Psoas muscle (tissue), 8 donors: Measurements from ENCODE around the gene SYT7. TPM values are rescaled to one million over a fixed set of nuclear protein-coding genes. Genes with fewer than 3 reads are reported as not detected.

ENCODE experiments used
- ATAC-seq, 4 donors: fragments of 200-7000 bp; cut with Tn5 transposase; one replicate each; pipeline ENCODE4 v1.9.1; 2020; ENCODE audit warnings: moderate library complexity in 3 of 4, mild to moderate bottlenecking in 2 of 4
- DNase-seq, 2 donors: peaks; one replicate each; pipeline ENCODE4 v3.0.0-alpha.2; 2020
- H3K27ac ChIP-seq: fragments of 200-600 bp; one replicate; pipeline ENCODE4 v1.8.0; 2022
- H3K27me3 ChIP-seq, 3 donors: fragments of 200-600 bp in 1 of 3; one replicate each; pipeline versions ENCODE4 v1.6.1 to v1.8.0; 2013 to 2022; ENCODE audit warnings: low read length in 2 of 3, mild to moderate bottlenecking in 2 of 3, moderate library complexity in 1 of 3; ENCODE audit not compliant: insufficient read depth in 3 of 3
- H3K36me3 ChIP-seq, 2 donors: fragments of 200-600 bp in 1 of 2; one replicate each; pipeline versions ENCODE4 v1.6.1 to v1.8.0; 2013 to 2022; ENCODE audit warnings: low read depth in 1 of 2, mild to moderate bottlenecking in 1 of 2, moderate library complexity in 1 of 2; ENCODE audit not compliant: insufficient read depth in 1 of 2
- H3K4me1 ChIP-seq: fragments of 200-600 bp; one replicate; pipeline ENCODE4 v1.8.0; 2022
- H3K4me3 ChIP-seq: fragments of 200-600 bp; one replicate; pipeline ENCODE4 v1.8.0; 2022; ENCODE audit warnings: mild to moderate bottlenecking
- H3K9me3 ChIP-seq: fragments of 200-600 bp; one replicate; pipeline ENCODE4 v1.8.0; 2022
- WGBS, 3 donors: extraction: QIAGEN DNeasy Blood & Tissue Kit; methylation state at CpG; one replicate each; pipeline versions ENCODE4 v1.1.6 to v1.1.7; 2013; 5-methylcytosine and 5-hydroxymethylcytosine counted together
- intact Hi-C, 2 donors: fragments of 100-400 bp; cut with DNase I; formaldehyde crosslinking; loops; one replicate each; pipeline versions ENCODE4 v1.11.0 to v1.14.2; 2022
- polyA plus RNA-seq, 3 donors: library from polyadenylated mRNA; stranded (reverse); fragments of 200-250 nt; gene quantifications; one replicate each; pipeline ENCODE4 v1.2.3, GENCODE V29; 2013
- total RNA-seq, 4 donors: library from RNA; stranded (reverse); fragmentation: NEBNext Ultra II Directional in 2 of 4; extraction: Animal tissue kit (Norgen Biotek cat#: 25700) in 2 of 4; gene quantifications; one replicate each; pipeline versions ENCODE4 v1.2.1 to v1.2.4, GENCODE V29; 2021 to 2023
- TF ChIP-seq, protein P1 (sequence below): fragments of 200-600 bp; IDR thresholded peaks from one replicate; pipeline ENCODE4 v1.8.0; 2022; ENCODE audit warnings: antibody characterized with exemption
- donor health status: healthy with polysubstance abuse.
- donor health status: DM: no; HTN: no; CAD: no; lungs with moderate emphysema.
- donor health status: Bipolar disorder and iron deficiency.
- donor health status: healthy.
- donor health status: DM: yes; HTN: yes; CAD: no.
- donor health status: DM: no; HTN: no; CAD: no.
- donor health status: DM: no; HTN: no; CAD: no.
- donor health status: DM: yes; HTN: yes; CAD: no.

The SYT7 gene
- total and polyA plus RNA-seq, 7 donors, result 0.96 to 3.5 (median 2.1) TPM

DNA sequence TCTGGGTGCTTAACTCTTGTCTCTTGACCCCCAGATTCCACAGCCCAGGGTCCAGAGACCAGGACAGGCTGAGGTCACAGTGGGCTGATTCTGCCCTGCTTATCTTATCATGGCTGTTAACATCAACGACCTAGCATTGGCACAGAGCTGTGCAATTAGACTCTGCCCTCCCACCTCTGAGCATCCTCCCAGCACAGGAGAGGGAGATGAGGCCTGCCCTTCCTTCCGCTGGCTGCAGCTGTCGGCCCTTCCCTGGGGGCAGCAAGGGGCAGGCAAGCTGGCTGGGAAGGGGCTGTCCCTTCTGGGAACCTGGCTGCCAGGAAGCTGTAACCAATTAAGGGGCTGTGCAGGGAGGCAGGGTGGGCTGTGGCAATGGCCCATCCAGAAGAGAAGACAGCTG is 49.8 kb downstream of the SYT7 start:
- H3K36me3 ChIP-seq, result no peaks in the 10 kb centered on the region
- 62 to 63% (median 62%) methylated on average over 3 of the region's 3 CpGs for WGBS, 3 donors
- no peak overlapping the region for H3K4me3 ChIP-seq
- H3K4me1 ChIP-seq, result no peaks in the 10 kb centered on the region
- H3K9me3 ChIP-seq, result no peaks in the 10 kb centered on the region
- H3K27me3 ChIP-seq, result peaks cover 0 to 16% (median 0%) of the 10 kb centered on the region in 3 donors
- DNase-seq (no peak), ATAC-seq (no peak)
- TF ChIP-seq, protein P1, sequence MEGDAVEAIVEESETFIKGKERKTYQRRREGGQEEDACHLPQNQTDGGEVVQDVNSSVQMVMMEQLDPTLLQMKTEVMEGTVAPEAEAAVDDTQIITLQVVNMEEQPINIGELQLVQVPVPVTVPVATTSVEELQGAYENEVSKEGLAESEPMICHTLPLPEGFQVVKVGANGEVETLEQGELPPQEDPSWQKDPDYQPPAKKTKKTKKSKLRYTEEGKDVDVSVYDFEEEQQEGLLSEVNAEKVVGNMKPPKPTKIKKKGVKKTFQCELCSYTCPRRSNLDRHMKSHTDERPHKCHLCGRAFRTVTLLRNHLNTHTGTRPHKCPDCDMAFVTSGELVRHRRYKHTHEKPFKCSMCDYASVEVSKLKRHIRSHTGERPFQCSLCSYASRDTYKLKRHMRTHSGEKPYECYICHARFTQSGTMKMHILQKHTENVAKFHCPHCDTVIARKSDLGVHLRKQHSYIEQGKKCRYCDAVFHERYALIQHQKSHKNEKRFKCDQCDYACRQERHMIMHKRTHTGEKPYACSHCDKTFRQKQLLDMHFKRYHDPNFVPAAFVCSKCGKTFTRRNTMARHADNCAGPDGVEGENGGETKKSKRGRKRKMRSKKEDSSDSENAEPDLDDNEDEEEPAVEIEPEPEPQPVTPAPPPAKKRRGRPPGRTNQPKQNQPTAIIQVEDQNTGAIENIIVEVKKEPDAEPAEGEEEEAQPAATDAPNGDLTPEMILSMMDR, result no peak
- intact Hi-C loops, result loop anchor here in 1 of 2 donors (5.0 kb wide), 1 partner anchor 106 kb away; no protein-coding TSS in a partner anchor
- H3K27ac ChIP-seq, result no peak overlapping the region

GRCh38 chr11:61529537-61530225 is 51.2 kb downstream of the SYT7 start:
- 61 to 79% (median 68%) methylated on average over 21 of the region's 21 CpGs for WGBS, 3 donors
- Histone ChIP-seq H3K4me1 (no peaks in the 10 kb centered on the region), H3K36me3 (no peaks in the 10 kb centered on the region), H3K27me3 (peaks cover 0 to 8% (median 0%) of the 10 kb centered on the region in 3 donors), H3K27ac (no peak overlapping the region), H3K4me3 (no peak overlapping the region), H3K9me3 (no peaks in the 10 kb centered on the region)
- TF ChIP-seq, protein P1, result no peak
- DNase-seq, result peak in 1 of 2 donors; percentile 68
- peak in 3 of 4 donors; percentile 15 to 56 (median 56) for ATAC-seq
- intact Hi-C loops, result loop anchor here in 1 of 2 donors (5.0 kb wide), 1 partner anchor 108 kb away; no protein-coding TSS in a partner anchor

GRCh38 chr11:61528114-61528513 is 52.8 kb downstream of the SYT7 start:
- H3K36me3 ChIP-seq, result no peaks in the 10 kb centered on the region
- WGBS, 3 donors, result 66 to 73% (median 69%) methylated on average over 13 to 14 of the region's 14 CpGs
- TF ChIP-seq, protein P1, result no peak
- H3K4me3 ChIP-seq, result no peak overlapping the region
- no peak for DNase-seq
- ATAC-seq, result no peak
- intact Hi-C loops, result no loop called here
- peaks cover 0 to 8% (median 2%) of the 10 kb centered on the region in 3 donors for H3K27me3 ChIP-seq
- no peaks in the 10 kb centered on the region for H3K4me1 ChIP-seq
- H3K9me3 ChIP-seq, result no peaks in the 10 kb centered on the region
- no peak overlapping the region for H3K27ac ChIP-seq

DNA sequence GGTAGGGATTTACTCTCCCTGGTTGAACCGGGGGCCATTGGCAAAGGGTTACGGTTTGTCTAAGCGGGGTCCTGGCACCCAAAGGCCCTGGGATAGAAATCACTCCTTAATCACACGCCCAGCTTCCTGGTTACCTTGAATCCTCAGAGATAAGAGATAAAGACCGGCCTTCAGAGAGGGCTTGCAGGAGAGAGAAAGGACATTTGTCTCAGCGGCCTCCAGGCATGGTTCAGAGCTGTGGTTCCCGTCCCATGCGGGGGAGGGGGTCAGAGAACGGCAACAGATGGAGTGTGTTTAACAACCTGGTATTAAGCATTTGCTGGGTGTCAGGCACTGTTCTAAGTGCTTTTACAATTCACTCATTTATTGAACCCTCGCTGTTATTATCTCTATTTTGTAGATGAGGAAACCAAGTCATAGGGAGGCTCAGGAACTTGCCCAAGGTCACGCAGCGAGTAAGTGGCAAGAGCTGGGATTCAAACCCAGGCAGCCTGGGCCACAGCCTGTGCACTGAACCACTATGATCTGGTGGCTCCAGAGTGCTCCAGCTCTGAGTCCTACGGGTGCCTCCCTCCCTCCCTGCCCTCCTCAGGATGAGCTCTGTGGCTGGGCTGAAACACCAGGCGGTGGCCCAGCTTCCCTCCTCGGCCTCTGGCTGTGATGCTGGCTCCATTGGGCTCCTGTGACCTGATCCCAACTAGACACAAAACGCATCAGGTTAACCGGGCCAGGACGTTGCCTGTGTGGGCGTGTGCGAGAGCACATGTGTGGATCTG is 53.7 kb downstream of the SYT7 start:
- Histone ChIP-seq H3K4me3 (no peak overlapping the region), H3K9me3 (no peaks in the 10 kb centered on the region), H3K36me3 (no peaks in the 10 kb centered on the region), H3K4me1 (no peaks in the 10 kb centered on the region), H3K27me3 (peaks cover 0 to 8% (median 2%) of the 10 kb centered on the region in 3 donors), H3K27ac (no peak overlapping the region)
- TF ChIP-seq, protein P1, result no peak
- ATAC-seq (no peak), DNase-seq (no peak)
- intact Hi-C loops, result no loop called here
- WGBS, 3 donors, result 82 to 88% (median 83%) methylated on average over 20 of the region's 20 CpGs
